HG03558 (cell line): ENCODE measurements around the gene ALKAL2.

Experiments used
- ATAC-seq: cut with Tn5 transposase; IDR thresholded peaks from one replicate; pipeline ENCODE4 v1.9.1; 2021; ENCODE audit warnings: moderate number of reproducible peaks; ENCODE audit not compliant: unreplicated experiment; ENCODE audit errors: extremely low read depth

Gene ALKAL2

GRCh38 chr2:295090-295489 lies 7.2 kb upstream of the ALKAL2 start:
- no peak for ATAC-seq

- ATAC-seq: no peak
Observed at GRCh38 chr2:290090-290722, 2.3 kb upstream of the ALKAL2 start.

- no peak for ATAC-seq
Observed at GRCh38 chr2:289362-290089, 1.6 kb upstream of the ALKAL2 start.

- ATAC-seq: no peak
Observed at GRCh38 chr2:288758-289361, 969 bp upstream of the ALKAL2 start.

- ATAC-seq: no peak
Observed at GRCh38 chr2:287471-287885, 413 bp downstream of the ALKAL2 start.

GRCh38 chr2:286774-287392 lies 1.0 kb downstream of the ALKAL2 start:
- ATAC-seq: no peak

- ATAC-seq: no peak
Observed at GRCh38 chr2:286035-286434, 1.9 kb downstream of the ALKAL2 start.

GRCh38 chr2:285531-285930 lies 2.4 kb downstream of the ALKAL2 start:
- no peak for ATAC-seq

GRCh38 chr2:284896-285492 lies 2.9 kb downstream of the ALKAL2 start:
- ATAC-seq: no peak

- no peak for ATAC-seq
Observed at GRCh38 chr2:283996-284794, 3.7 kb downstream of the ALKAL2 start.

- no peak for ATAC-seq
Observed at GRCh38 chr2:282371-283263, 5.3 kb downstream of the ALKAL2 start.

- ATAC-seq: no peak
Observed at GRCh38 chr2:281381-281780, 6.5 kb downstream of the ALKAL2 start.

- no peak for ATAC-seq
Observed at GRCh38 chr2:280650-281110, 7.2 kb downstream of the ALKAL2 start.

GRCh38 chr2:279956-280649 lies 7.8 kb downstream of the ALKAL2 start:
- ATAC-seq: no peak

GRCh38 chr2:279366-279765 lies 8.5 kb downstream of the ALKAL2 start:
- ATAC-seq: no peak

- no peak for ATAC-seq
Observed at GRCh38 chr2:278927-279320, 9.0 kb downstream of the ALKAL2 start.

- no peak for ATAC-seq
Observed at GRCh38 chr2:278312-278926, 9.5 kb downstream of the ALKAL2 start.

GRCh38 chr2:275466-275865 lies 12.4 kb downstream of the ALKAL2 start:
- ATAC-seq: peak; percentile 80
